Measurements from ENCODE around the gene SNX8. TPM values are rescaled to one million over a fixed set of nuclear protein-coding genes. Genes with fewer than 3 reads are reported as not detected.

The SNX8 gene
- total and polyA plus RNA-seq, 2 of the 13 experiments (the other 11 are each of a cell fraction or from before 2014, with no cell fraction given), result 20.6 to 45.2 TPM

DNA sequence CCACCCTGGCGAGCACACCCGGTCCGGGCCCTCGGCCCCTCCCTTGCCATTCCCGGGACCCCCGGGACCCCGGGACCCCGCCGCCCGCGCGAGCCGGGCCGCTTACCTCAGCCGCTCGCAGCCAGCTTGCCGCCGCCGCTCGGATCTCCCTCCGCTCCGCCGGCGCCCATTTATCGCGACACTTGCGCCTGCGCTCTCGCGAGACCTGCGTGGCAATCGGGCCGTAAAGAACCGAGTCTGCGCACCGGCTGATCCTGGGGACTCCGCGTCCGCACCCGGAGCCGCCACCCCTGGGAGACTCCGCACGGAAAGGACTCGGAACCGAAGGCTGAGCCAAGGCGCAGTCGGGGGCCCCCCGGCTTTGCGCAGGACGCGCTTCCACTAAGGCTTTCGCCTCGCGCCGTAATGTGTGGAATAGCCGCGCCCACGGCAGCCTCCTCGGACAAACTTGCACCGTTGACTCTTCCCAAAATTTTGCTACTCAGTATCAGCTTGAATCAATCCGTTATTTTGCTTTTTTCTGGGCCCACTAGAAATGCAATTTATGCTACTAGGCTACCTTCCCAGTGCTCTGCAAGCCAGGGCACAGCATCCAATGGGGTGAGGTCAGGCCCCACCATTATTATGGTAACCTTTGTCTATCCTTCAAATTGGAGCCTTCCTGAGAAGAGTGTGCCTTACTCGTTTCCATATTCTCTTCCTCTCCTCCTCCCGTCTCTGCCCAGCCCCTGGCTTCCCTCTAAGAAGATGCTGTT, 81.3 kb downstream of the SNX8 start, which contains the start of gene MAD1L1 (continued):
- TF ChIP-seq ZNF407 (CRISPR knock-in tag; IDR thresholded peaks at IDR 0.05; ENCODE audit: not compliant biosample characterization), result peak; percentile 39
- no peak for TF ChIP-seq MBNL3 (CRISPR knock-in tag; conservative IDR thresholded peaks at IDR 0.05)
- no peak for TF ChIP-seq ATF7 (IDR thresholded peaks at IDR 0.05)
- TF ChIP-seq ATF7 (CRISPR knock-in tag; IDR thresholded peaks at IDR 0.05), result 0 out of 2 replicates have a peak, but pooled peaks have one; percentile 41
- TF ChIP-seq TOE1 (CRISPR knock-in tag; IDR thresholded peaks at IDR 0.05), result no peak
- TF ChIP-seq ZMYM3 (CRISPR knock-in tag; IDR thresholded peaks at IDR 0.05), result peak; percentile 52; the same call in 1 of the 2 replicates
- TF ChIP-seq ZNF761 (CRISPR knock-in tag; conservative IDR thresholded peaks at IDR 0.05), result no peak
- 0 out of 2 replicates have a peak, but pooled peaks have one; percentile 70 for TF ChIP-seq GTF3A (CRISPR knock-in tag; conservative IDR thresholded peaks at IDR 0.05)
- TF ChIP-seq, protein P1, sequence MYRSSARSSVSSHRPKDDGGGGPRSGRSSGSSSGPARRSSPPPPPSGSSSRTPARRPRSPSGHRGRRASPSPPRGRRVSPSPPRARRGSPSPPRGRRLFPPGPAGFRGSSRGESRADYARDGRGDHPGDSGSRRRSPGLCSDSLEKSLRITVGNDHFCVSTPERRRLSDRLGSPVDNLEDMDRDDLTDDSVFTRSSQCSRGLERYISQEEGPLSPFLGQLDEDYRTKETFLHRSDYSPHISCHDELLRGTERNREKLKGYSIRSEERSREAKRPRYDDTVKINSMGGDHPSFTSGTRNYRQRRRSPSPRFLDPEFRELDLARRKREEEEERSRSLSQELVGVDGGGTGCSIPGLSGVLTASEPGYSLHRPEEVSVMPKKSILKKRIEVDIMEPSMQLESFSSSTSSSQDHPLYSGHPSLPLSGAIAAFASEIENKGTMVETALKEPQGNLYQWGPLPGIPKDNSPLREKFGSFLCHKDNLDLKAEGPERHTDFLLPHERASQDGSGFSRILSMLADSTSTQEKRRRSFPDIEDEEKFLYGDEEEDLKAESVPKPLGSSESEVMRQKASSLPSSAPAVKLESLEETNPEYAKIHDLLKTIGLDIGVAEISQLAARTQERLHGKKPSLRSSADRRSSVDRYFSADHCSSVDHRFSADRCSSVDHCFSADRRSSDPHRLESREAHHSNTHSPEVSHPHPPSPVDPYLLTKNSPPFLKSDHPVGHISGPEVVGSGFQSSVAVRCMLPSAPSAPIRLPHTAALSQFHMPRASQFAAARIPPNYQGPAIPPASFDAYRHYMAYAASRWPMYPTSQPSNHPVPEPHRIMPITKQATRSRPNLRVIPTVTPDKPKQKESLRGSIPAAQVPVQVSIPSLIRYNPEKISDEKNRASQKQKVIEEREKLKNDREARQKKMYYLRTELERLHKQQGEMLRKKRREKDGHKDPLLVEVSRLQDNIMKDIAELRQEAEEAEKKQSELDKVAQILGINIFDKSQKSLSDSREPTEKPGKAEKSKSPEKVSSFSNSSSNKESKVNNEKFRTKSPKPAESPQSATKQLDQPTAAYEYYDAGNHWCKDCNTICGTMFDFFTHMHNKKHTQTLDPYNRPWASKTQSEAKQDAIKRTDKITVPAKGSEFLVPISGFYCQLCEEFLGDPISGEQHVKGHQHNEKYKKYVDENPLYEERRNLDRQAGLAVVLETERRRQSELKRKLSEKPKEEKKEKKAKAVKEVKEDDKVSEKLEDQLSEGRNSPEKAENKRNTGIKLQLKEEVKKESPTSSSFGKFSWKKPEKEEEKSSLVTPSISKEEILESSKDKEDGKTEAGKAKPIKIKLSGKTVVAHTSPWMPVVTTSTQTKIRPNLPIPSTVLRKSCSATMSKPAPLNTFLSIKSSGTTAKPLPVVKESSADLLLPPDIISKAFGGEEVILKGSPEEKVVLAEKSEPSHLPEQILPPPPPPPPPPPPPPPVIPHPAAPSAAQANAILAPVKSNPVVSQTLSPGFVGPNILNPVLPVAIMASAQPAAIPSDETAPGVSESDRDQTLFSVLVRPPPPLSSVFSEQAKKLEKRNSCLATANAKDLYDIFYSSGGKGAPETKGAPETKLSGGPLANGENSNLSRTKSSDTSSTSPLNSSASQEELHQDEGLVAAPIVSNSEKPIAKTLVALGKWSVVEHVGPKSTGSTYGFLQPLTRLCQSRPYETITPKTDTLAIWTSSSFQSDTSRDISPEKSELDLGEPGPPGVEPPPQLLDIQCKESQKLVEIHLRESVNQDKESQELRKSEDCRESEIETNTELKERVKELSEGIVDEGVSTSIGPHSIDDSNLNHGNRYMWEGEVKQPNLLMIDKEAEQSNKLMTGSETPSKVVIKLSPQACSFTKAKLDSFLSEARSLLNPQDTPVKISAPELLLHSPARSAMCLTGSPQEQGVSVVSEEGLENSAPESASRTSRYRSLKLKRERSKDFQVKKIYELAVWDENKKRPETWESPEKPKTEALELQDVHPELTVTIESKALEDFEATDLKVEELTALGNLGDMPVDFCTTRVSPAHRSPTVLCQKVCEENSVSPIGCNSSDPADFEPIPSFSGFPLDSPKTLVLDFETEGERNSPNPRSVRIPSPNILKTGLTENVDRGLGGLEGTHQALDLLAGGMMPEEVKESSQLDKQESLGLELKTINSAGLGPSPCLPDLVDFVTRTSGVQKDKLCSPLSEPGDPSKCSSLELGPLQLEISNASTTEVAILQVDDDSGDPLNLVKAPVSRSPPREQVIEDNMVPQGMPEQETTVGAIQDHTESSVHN (CRISPR knock-in tag; IDR thresholded peaks at IDR 0.05), result peak; percentile 76; the same call in 1 of the 2 replicates
- TF ChIP-seq SMARCC2 (IDR thresholded peaks at IDR 0.05), result no peak
- peak; percentile 79 for TF ChIP-seq DR1 (CRISPR knock-in tag; IDR thresholded peaks at IDR 0.05)
- no peak for TF ChIP-seq U2AF1 (optimal IDR thresholded peaks at IDR 0.05; ENCODE audit: low read depth, low read length)
- no peak for TF ChIP-seq PHB2 (IDR thresholded peaks at IDR 0.05; ENCODE audit: partially characterized antibody)

All from HepG2 (cell line).